HG02970 (cell line): ENCODE data around the gene WAC.
"Not testable (repeated sequence)": the region's sequence is repeated elsewhere in the genome, so short reads cannot be mapped to it uniquely, and the experiment has no call there.

Experiments used
- ATAC-seq: cut with Tn5 transposase; IDR thresholded peaks from one replicate; pipeline ENCODE4 v1.9.1; 2021; ENCODE audit warnings: mild to moderate bottlenecking, moderate library complexity, moderate number of reproducible peaks; ENCODE audit not compliant: unreplicated experiment, low FRiP score

WAC gene, protein sequence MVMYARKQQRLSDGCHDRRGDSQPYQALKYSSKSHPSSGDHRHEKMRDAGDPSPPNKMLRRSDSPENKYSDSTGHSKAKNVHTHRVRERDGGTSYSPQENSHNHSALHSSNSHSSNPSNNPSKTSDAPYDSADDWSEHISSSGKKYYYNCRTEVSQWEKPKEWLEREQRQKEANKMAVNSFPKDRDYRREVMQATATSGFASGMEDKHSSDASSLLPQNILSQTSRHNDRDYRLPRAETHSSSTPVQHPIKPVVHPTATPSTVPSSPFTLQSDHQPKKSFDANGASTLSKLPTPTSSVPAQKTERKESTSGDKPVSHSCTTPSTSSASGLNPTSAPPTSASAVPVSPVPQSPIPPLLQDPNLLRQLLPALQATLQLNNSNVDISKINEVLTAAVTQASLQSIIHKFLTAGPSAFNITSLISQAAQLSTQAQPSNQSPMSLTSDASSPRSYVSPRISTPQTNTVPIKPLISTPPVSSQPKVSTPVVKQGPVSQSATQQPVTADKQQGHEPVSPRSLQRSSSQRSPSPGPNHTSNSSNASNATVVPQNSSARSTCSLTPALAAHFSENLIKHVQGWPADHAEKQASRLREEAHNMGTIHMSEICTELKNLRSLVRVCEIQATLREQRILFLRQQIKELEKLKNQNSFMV

GRCh38 chr10:28532337-28533185 is at the start of gene WAC:
Gene WAC, plus strand, starts transcription at chr10:28533118. Its CDS starts 462 bp downstream, at chr10:28533580.
- peak; percentile 90 for ATAC-seq

DNA sequence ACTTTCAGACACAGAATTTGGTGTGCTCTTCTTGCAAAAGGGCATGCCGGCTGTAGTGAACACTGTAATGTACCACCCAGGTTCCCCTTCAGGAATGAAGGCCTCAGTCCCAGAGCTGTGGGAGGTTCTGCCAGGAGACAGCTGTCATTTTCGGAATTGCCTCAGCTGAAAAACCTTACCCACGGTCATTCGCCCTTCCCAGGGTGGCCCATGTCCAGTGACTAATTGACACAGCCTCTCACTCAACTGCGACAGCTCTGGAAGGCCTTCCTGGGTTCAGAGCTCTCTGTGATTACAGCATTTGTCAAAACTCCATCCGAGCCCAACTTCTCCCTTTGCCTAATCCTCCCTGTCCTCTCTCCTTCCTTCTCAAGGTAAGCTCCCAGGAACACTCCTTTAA is 43.7 kb upstream of the WAC start:
- ATAC-seq: no peak

GRCh38 chr10:28490256-28490865 is 42.6 kb upstream of the WAC start:
- ATAC-seq: not testable (repeated sequence)

DNA sequence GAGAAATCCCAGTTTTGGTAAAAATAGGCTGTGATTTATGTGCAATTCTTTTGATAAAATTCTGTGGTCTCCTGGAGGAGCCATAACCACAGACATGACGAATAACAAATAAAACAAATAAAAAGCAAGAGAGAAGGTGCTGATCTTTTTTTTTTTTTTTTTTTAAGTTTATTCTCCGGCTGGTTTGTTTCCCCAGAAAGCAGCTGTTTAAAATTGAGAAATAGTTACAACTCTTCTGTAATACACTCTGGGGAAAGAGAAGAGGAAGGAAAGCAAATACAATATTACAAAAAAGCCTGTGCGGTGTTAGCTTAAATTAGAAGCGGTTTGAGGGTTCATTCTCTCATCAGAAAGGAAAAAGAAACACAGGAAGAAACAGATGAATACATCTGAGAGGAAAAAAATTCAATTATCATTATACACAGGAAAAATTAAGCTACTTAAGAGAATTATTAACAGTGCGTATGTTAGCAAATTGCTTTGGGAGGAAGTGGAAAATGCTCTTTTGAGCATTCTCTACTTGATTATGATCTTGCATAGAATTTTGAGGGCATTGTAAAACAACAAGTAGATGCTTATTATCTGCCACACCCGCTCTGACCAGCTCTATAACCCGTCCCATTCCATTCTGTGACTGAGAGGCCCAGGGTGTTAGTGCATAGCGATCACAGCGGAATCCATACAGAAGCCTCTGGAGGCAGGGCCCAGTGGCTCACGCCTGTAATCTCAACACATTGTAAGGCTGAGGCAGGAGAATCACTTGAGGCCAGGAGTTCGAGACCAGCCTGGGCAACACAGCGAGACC is 40.6 kb upstream of the WAC start:
- no peak for ATAC-seq

GRCh38 chr10:28494420-28494819 is 38.5 kb upstream of the WAC start:
- ATAC-seq: no peak

DNA sequence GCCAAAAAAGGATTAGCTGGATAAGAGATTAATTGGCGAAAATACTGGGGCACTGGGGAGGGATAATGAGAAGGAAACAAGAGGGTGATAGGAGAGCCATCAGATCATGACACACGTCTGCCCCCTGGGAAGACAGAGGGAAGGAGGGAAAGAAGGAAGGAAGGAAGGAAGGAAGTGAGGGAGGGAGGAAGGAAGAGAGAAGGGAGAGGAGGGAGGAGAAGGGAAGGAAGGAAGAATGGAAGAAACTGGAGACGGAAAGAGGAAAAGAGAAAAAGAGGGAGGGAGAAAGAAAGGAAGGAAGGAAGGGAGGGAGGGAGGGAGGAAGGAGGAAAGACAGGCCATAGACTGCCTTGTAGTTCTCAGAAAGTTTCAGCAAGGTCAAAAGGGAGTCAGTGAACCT is 37.8 kb upstream of the WAC start:
- ATAC-seq: no peak

DNA sequence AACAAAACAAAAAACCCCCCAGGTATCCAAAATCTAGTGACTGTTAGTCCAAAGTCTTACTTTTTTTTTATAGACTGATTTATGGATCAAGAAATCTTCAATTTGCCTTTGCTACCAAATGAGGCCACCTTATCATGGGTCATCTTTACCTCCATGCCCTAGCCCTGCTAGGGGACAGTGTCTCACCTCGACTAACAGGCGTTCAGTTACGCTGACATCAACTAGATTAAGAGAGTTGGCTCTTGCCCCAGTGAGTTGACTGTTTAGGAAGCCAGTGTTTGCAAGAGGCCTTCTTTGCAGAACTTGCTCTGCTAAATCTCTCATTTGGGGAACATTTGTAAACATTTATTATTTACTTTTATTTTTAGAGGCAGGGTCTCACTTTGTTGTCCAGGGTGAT is 36.9 kb upstream of the WAC start:
- ATAC-seq: no peak

- no peak for ATAC-seq
These were observed 36.4 kb upstream of the WAC start for GRCh38 chr10:28496481-28496961.

DNA sequence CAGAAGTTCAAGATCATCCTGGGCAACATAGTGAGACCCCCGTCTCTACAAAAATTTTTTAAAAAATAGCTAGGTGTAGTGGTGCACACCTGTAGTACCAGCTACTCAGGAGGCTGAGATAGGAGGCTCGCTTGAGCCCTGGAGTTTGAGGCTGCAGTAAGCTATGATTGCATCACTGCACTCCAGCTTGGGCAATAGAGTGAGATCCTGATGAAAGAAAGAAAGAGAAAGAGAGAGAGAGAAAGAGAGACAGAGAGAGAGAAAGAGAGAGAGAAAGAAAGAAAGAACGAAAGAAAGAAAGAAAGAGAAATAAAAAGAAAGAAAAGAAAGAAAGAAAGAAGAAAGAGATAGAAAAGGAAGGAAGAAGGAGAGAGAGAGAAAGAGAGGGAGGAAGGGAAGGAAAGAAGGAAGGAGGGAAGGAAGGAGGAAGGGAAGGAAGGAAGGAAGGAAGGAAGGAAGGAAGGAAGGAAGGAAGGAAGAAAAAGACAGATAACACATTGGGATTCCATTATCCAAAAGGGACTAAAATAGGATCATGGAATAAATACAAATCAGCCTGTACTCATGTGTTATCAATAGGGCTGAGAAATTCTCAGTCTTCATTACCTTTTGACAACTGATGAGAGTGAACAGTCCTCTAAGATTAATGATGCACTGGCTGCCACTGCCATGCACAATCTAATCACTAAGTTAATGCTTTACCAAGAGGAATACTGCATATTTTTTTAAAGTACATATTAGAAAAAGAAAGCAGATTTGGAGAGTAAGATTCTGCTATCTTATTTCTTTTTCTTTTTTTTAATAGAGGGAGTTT is 35.4 kb upstream of the WAC start:
- no peak for ATAC-seq

DNA sequence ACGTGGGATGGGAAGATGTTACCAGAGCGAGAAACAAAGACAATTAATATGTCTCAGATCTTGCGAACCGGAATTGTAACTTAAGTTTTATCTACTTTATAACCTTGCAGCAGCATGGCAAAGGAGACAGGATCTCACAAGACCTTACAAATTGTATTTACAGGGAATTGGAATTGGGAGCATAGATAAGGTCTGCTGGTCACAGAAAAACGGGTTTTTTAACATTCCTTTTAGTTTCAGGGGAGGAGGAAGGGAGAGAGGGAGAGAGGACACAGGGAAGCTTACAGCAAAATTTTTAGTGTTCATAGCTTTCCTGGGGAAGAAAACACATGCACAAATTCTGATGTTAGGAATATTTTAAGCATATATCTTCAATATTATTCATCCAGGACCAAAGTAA is 32.7 kb upstream of the WAC start:
- ATAC-seq: not testable (repeated sequence)

- ATAC-seq: no peak
These were observed 29.8 kb upstream of the WAC start for GRCh38 chr10:28503114-28503513.

DNA sequence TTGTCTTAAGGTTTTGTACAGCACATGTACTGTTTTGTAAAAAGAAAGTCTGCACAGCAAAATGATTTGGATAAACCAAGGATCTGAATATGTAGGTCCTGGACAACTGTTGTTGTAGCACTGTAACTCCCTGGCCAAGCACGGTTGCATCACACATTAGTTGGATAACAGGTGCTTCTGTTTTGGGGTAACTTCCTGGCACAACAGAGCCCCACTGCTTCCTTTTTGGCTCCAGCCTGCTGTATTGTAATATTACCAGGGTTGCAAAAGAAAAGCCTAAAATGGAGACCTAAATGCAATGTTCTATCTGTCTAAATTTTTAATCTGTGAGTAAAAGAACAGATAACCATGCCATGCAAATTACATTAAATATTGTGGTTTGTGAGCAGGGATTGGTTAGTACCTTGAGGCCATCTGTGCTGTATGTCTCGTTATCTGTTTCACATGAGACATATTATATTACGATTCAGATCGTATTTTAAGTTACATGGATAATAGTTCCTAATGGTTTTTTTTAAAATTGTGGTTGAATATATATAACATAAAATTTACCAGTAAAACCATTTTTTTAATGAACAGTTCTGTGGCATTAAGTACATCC is 27.5 kb upstream of the WAC start:
- no peak for ATAC-seq

DNA sequence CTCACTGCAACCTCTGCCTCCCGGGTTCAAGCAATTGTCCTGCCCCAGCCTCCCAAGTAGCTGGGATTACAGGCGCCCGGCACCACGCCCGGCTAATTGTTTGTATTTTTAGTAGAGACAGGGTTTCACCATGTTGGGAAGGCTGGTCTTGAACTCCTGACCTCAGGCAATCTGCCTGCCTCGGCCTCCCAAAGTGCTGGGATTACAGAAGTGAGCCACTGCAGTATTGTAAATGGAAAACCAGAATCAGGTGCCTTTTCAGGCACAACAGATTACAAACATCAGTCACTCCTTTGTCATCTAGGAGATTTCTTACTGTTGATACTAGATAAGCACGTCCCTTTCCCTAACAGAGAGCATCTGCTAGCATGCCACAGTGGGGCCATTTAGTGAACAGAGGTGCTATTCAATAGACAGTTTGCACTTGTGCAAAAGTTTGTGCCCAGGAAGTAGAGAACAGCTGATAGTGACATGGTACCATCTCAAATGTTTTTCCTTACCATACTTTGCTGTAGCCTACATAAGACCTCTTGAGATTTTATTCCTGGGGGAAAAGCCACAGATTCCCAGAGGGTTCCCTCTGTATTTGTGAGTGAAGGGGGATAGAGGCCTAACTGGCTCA is 24.5 kb upstream of the WAC start:
- ATAC-seq: no peak

- no peak for ATAC-seq
These were observed 23.6 kb upstream of the WAC start for GRCh38 chr10:28509286-28509685.

DNA sequence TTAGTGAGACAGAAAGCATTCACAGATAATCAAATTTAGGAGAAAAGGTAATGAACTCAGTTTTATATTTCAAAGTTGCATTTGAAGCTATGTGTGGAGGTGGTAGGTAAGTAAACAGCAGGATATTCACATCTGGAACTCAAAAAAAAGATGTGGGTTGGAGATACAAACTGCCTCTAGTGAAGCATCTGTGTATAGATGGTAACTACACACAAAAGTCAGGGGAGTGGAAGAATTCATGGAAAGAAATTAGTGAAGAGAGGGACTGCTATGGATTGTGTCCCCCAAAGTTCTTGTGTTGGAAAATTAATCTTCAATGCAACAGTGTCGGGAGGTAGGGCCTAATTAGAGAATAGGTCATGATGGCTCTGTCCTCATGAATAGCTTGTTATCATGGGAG is 18.3 kb upstream of the WAC start:
- no peak for ATAC-seq

DNA sequence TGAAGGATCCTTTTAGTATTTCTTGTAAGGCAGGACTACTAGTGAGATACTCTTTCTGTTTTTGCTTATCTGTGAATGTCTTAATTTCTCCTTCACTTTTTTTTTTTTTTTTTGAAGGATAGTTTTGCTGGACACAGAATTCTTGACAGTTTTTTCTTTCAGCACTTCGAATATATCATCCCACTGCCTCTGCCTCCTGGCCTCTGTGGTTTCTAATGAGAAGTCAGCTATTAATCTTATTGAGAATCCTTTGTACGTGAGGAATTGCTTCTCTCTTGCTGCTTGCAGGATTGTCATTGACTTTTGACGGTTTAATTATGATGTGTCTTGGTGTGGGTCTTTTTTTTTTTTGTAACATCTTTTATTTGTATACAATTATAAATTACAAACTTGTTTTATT is 12.6 kb upstream of the WAC start:
- ATAC-seq: no peak

DNA sequence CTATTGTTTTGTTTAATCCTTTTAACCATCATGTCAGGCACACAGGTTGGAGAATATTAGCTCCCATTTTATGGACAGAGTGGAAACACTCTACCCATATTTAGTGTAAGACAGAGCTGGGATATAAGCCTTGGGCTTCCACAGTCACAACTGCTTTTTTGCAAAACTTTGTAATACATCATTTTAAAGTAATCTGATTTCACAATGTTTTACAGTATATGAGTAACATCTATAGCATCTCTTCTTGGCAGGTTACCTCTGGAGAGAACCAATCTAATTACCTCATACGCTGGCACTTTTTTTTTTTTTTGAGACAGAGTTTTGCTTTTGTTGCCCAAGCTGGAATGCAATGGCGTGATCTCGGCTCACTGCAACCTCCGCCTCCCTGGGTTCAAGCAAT is 12.1 kb upstream of the WAC start:
- ATAC-seq: not testable (repeated sequence)

DNA sequence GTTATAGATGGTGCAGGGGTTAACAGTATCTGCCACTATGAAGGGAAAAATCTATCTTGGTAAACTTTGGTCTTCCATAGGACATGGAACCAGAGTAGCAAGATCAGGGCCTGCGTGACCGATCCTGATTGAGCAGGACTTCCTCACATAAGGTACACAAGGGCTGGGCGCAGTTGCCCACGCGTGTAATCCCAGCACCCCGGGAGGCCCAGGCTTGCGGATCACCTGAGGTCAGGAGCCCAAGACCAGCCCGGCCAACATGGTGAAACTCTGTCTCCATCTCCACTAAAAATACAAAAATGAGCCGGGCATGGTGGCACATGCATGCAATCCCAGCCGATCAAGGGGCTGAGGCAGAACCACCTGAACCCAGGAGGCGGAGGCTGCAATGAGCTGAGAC is 11.0 kb upstream of the WAC start:
- not testable (repeated sequence) for ATAC-seq
